WI38 (cell line): Measurements from ENCODE around the gene FAM167B.
"Not testable (repeated sequence)": the region's sequence is repeated elsewhere in the genome, so short reads cannot be mapped to it uniquely, and the experiment has no call there.

Source experiments
- H3K4me3 ChIP-seq: 2 replicates; pipeline ENCODE4 v1.5.1; 2011; ENCODE audit warnings: low read depth, mild to moderate bottlenecking, control low read depth, low read length
- TF ChIP-seq, protein P1 (sequence below): IDR thresholded peaks from 2 replicates; pipeline ENCODE4 v1.5.1; 2012; ENCODE audit warnings: low read depth, mild to moderate bottlenecking, control low read depth, low read length

FAM167B gene

DNA sequence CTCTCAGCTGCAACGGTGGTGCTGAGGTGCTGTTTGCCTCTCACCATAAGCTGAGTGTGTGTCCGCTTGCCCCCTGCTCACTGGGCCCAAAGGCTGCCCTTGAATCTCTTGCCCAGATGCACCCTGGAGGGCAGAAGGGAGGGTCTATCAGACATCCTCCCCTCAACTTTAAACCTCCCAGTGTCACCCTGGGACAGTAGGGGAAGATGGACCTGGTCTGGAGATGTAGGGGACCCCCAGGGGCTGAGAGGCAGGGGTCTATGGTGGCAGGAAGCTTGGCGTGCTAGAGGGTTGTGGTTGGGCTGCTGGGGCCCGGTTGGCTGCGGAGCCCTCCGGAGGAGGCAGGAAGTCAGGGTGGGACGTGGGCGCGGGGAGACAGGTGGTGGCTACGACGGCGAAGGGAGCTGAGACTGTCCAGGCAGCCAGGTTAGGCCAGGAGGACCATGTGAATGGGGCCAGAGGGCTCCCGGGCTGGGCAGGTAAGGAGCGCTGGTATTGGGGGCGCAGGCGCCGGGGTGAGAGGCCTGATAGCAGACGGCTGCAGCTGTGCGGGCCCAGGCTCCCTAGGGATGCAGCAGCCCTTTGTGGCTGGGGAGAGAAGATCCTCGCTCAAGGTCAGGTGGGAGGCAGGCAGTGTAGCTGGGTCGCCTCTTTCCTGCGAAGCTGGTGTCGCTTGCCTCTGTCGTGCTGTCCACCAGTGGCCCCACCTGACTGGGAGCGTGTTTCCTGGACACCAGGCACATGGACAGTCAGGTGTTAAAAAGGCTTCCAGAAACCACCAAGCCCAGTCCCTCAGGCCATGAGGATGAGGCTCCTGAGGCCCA, 4.1 kb downstream of the FAM167B start, which contains the start of gene LCK:
LCK (plus strand) TSS at position 373 of the 824 bp plus-strand sequence. CDS start 23,065 bp downstream, outside the sequence.
- H3K4me3 ChIP-seq, result no peak within 1 kb of the TSS
- TF ChIP-seq, protein P1, sequence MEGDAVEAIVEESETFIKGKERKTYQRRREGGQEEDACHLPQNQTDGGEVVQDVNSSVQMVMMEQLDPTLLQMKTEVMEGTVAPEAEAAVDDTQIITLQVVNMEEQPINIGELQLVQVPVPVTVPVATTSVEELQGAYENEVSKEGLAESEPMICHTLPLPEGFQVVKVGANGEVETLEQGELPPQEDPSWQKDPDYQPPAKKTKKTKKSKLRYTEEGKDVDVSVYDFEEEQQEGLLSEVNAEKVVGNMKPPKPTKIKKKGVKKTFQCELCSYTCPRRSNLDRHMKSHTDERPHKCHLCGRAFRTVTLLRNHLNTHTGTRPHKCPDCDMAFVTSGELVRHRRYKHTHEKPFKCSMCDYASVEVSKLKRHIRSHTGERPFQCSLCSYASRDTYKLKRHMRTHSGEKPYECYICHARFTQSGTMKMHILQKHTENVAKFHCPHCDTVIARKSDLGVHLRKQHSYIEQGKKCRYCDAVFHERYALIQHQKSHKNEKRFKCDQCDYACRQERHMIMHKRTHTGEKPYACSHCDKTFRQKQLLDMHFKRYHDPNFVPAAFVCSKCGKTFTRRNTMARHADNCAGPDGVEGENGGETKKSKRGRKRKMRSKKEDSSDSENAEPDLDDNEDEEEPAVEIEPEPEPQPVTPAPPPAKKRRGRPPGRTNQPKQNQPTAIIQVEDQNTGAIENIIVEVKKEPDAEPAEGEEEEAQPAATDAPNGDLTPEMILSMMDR, result no peak

DNA sequence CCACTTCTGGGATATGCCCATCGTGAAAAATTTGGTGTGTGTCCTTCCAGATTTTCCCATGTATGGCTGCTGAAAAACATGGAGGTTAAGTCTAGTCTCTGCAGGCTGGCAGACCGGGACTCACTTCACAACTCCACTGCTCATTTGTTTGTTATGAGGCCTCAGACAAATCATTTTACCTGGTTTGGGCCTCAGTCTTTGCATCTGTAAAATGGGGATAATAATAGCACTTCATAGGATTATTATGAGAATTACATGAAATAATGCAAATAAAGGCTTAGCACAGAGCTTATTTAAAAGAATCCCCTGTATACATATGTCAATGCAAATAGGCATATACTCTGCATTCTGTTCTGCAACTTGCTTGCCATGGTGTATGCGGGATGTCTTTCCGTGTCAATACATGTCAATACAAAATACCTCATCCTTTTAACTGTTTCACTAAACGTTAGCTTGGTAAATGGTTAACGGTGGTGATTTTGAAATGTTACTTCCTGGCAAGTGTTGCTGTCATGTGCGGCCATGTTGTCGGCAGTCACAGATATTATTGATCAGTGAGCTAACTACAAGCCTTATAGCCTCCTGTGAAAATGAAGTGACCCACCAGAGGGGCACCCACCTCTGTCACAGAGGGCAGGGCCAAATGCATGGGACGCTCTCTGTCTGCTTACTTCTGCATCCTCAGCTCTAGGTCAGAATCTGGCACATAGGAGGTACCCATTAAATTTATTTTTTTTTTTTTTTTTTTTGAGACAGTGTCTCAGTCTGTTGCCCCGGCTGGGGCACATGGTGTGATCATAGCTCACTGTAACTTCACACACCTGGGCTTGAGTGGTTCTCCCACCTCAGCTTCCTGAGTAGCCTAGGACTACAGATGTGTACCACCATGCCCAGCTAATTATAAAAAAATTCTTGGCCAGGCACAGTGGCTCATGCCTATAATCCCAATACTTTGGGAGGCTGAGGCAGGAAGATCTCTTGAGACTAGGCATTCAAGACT, 8.3 kb downstream of the FAM167B start:
- TF ChIP-seq, protein P1, result no peak
- no peak overlapping the region for H3K4me3 ChIP-seq

DNA sequence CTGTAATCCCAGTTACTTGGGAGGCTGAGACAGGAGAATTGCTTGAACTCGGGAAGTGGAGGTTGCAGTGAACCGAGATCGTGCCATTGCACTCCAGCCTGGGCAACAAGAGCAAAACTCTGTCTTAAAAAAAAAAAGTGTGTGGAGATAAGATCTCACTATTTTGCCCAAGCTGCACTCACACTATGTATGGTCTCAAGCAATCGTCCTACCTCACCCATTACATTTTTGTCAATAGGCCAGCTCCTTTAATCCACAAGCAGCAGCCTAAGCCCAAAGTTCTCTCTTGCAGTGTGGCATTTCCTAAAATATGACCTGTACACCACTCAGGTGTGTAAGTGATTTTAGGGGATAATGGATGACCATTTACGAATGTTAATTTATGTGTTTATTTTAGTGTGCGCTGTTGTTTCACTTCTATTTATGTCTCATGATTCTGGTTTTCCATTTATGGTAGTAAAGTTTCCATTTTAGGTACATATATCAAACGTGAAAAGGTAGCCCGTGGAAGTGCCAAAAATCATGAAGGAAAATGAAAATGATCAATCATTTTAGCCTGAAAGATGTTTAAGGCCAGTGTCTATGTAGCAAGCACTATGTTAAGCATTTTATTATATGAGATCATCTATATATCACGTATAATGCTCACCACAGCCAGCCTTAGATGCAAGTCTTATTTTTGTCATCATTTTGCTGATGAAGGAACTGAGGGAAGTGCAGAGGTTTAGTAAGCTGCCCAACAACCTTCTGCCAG, 9.6 kb downstream of the FAM167B start:
- TF ChIP-seq, protein P1, result no peak
- H3K4me3 ChIP-seq, result no peak overlapping the region

DNA sequence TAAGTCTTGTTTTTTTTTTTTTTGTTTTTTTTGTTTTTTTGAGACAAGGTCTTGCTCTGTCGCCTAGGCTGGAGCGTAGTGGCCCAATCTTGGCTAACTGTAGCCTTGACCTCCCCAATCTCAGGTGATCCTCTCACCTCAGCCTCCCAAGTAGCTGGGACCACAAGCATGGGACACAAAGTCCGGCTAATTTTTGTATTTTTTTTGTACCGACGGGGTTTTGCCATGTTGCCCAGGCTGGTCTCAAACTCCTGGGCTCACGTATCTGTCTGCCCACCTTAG, 10.1 kb downstream of the FAM167B start:
- no peak overlapping the region for H3K4me3 ChIP-seq
- TF ChIP-seq, protein P1, result no peak

DNA sequence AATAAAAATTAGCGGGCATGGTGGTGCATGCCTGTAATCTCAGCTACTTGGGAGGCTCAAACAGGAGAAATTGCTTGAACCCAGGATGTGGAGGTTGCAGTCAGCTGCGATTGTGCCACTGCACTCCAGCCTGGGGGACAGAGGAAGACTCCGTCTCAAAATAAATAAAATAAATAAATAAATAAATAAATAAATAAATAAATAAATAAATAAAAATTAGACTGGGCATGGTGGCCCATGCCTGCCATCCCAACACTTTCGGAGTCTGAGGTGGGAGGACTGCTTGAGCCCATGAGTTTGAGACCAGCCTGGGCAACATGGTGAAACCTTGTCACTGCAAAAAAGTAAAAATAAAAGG, 16.2 kb downstream of the FAM167B start:
- H3K4me3 ChIP-seq, result not testable (repeated sequence)

DNA sequence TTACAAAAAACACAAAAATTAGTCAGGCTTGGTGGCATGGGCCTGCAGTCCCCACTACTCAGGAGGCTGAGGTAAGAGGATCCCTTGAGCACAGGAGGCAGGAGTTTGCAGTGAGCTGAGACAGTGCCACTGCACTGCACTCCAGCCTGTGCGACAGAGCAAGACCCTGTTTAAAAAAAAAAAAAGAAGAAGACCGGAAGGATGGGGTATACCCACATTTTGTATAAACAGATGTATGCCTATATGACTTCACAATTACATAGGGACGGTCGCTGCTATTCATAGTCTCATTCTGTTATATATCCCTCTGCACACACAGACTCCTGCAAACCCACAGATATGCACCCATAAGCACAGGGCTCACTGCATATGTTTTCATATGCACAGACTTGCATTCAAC, 16.7 kb downstream of the FAM167B start:
- TF ChIP-seq, protein P1, result no peak
- no peak overlapping the region for H3K4me3 ChIP-seq

DNA sequence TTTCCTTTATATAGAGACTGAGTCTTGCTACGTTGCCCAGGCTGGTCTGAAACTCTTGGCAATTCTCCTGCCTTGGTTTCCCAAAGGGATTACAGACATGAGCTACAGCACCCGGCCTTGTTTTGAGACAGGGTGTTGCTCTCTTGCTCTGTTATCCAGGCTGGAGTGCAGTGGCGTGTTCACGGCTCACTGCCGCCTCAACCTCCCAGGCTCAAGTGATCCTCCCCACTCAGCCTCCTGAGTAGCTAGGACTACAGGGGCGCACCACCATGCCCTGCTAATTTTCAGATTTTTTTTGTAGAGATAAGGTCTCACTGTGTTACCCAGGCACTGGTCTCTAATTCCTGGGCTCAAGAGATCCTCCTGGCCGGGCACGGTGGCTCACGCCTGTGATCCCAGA, 18.8 kb downstream of the FAM167B start:
- TF ChIP-seq, protein P1, result no peak

More for the DNA sequence above, 18.8 kb downstream of the FAM167B start:
- no peak overlapping the region for H3K4me3 ChIP-seq
